Measurements from ENCODE around the gene HACD1.
"Not testable (repeated sequence)": the region's sequence is repeated elsewhere in the genome, so short reads cannot be mapped to it uniquely, and the experiment has no call there.

HACD1 gene

DNA sequence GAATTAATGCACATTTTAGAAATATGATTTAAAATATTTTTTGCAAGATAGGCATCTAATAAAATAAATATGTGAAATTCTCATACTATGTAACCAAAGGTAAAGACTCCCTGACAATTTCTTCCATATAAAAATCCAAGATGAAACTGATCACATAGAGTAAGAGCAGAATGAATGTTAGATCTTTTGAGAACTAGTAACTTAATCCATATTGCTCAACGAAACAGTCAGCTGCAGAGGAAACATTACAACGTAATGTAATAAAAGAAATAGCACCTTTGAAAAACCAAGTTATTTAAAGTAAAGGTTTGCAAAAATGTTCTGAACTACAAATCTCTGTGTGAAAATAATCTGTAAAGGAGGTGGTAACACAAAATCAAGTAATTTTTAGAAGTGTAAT, 28.8 kb downstream of the HACD1 start:
- ChIA-PET POLR2A (ENCODE audit: low non-redundant PET) (no interaction called here), CTCF (no interaction called here)
- no peak overlapping the region for H3K27ac ChIP-seq
- TF ChIP-seq, protein P1, sequence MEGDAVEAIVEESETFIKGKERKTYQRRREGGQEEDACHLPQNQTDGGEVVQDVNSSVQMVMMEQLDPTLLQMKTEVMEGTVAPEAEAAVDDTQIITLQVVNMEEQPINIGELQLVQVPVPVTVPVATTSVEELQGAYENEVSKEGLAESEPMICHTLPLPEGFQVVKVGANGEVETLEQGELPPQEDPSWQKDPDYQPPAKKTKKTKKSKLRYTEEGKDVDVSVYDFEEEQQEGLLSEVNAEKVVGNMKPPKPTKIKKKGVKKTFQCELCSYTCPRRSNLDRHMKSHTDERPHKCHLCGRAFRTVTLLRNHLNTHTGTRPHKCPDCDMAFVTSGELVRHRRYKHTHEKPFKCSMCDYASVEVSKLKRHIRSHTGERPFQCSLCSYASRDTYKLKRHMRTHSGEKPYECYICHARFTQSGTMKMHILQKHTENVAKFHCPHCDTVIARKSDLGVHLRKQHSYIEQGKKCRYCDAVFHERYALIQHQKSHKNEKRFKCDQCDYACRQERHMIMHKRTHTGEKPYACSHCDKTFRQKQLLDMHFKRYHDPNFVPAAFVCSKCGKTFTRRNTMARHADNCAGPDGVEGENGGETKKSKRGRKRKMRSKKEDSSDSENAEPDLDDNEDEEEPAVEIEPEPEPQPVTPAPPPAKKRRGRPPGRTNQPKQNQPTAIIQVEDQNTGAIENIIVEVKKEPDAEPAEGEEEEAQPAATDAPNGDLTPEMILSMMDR (conservative IDR thresholded peaks at IDR 0.05; ENCODE audit: low read depth): no peak
- no peak for DNase-seq (ENCODE audit: low spot score)

DNA sequence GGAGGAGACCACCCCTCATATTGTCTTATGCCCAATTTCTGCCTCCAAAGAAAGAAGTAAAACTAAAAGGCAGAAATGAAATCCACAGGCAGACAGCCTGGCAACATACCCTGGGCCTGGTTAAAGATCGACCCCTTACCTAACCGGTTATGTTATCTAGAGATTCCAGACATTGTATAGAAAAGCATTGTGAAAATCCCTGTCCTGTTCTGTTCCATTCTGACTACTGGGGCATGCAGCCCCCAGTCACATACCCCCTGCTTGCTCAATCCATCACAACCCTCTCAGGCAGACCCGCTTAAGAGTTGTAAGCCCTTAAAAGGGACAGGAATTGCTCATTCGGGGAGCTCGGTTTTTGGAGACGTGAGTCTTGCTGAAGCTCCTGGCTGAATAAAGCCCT, 29.9 kb downstream of the HACD1 start:
- H3K27ac ChIP-seq; CTCF ChIA-PET; DNase-seq (ENCODE audit: low spot score); POLR2A ChIA-PET (ENCODE audit: low non-redundant PET): not testable (repeated sequence)

DNA sequence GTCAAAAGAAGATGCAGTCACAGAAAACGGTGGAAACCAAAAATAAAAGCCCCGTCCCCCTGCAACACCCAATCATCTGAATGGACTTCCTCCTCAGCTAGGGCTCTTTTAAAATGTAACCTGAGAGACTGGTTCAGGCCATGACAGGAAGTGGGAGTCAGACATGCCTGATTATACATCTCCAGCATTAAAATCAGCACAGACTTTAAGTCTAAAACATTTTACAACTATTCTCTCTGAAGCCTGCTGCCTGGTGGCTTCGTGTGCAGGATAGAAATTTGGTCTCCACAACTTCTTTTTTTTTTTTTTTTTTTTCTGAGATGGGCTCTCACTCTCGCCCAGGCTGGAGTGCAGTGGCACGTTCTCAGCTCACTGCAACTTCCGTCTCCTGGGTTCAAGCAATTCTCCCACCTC, 30.3 kb downstream of the HACD1 start:
- TF ChIP-seq, protein P1 (conservative IDR thresholded peaks at IDR 0.05; ENCODE audit: low read depth): no peak
- POLR2A ChIA-PET (ENCODE audit: low non-redundant PET): no interaction called here
- DNase-seq (ENCODE audit: low spot score): no peak
- no peak overlapping the region for H3K27ac ChIP-seq
- CTCF ChIA-PET: interaction anchor here (0.7 kb wide), 1 partner anchor 135 kb away, joined by 3 read pairs; no protein-coding TSS in a partner anchor

DNA sequence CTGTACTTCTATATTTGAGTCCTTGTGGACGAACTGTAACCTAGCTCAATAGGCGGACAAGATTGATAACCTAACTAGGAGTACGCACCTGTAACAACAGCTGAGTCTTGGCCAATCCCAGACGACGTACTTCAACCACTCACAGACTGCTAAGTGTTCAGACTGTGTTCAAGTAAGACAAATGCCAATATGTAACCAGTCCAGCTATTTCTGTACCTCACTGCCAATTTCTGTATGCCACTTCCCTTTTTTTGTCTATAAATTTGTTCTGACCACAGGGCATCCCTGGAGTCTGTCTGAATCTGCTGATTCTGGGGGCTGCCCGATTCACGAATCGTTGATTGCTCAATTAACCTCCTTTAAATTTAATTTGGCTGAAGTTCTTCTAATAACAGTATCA, 32.2 kb downstream of the HACD1 start:
- CTCF ChIA-PET: no interaction called here
- TF ChIP-seq, protein P1 (conservative IDR thresholded peaks at IDR 0.05; ENCODE audit: low read depth): no peak
- no peak for DNase-seq (ENCODE audit: low spot score)
- H3K27ac ChIP-seq: no peak overlapping the region
- POLR2A ChIA-PET (ENCODE audit: low non-redundant PET): no interaction called here

DNA sequence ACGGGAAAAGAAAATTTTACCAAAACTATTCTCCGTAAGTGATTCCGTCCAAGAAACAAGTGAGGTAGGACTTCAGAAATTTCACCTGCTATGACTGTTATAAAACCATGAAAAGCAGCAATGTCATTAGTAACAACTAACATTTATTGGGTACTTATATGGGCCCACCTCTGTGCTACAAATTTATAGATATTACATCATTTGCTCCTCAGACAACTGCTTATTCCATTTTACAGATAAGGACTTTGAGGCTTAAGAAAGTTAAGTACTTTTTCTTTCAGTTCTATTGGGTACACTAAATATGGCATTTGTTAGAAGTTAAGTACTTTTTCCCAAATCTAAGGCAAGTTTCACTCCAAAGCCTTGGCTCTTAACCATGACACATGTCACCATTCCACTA, 36.3 kb downstream of the HACD1 start:
- ChIA-PET POLR2A (ENCODE audit: low non-redundant PET) (no interaction called here), CTCF (no interaction called here)
- no peak for DNase-seq (ENCODE audit: low spot score)
- TF ChIP-seq, protein P1 (conservative IDR thresholded peaks at IDR 0.05; ENCODE audit: low read depth): no peak
- no peak overlapping the region for H3K27ac ChIP-seq

DNA sequence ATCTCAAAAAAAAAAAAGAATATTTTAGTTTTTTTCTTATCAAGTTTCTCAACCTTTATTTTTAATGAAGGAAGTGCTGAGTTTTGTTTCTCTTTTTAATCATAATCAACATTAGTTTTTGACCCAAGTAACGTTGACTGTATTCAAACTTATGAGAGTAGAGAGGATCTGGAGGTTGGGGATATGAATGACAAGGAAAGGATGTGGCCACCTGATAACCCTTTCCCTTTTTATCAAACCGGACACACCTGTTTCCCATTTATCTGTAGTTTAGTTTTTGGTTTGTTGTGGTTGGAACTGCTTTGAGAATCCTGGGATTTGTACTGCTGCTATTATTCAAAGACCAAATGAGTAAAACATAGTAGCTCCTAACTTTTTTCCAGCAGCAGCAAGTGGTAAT, 38.6 kb downstream of the HACD1 start:
- CTCF ChIA-PET: interaction anchor here (0.6 kb wide), 1 partner anchor 106 kb away, joined by 3 read pairs; no protein-coding TSS in a partner anchor
- TF ChIP-seq, protein P1 (conservative IDR thresholded peaks at IDR 0.05; ENCODE audit: low read depth): no peak
- POLR2A ChIA-PET (ENCODE audit: low non-redundant PET): no interaction called here
- no peak overlapping the region for H3K27ac ChIP-seq
- DNase-seq (ENCODE audit: low spot score): no peak

DNA sequence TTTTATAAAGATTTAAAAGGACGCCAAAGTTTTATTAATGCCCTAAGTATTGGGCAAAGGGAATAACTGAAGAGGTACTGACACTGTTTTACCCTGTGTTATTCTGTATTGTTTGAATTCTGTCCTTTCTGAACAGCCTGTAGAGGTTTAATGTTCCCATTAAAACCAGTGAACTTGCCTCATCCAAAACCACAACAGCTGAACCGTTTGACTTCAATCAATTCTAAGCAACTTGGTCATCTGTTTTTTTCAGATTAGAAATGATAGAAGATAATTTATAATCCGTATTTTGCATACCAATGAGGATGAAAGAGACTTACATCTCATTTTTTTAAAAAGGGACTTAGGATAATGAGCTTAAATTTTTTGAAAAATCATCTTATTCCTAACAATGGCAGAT, 40.4 kb downstream of the HACD1 start:
- ChIA-PET POLR2A (ENCODE audit: low non-redundant PET) (no interaction called here), CTCF (no interaction called here)
- no peak overlapping the region for H3K27ac ChIP-seq
- no peak for DNase-seq (ENCODE audit: low spot score)
- TF ChIP-seq, protein P1 (conservative IDR thresholded peaks at IDR 0.05; ENCODE audit: low read depth): no peak
